ENCODE results near the gene FYCO1.

Gene FYCO1

DNA sequence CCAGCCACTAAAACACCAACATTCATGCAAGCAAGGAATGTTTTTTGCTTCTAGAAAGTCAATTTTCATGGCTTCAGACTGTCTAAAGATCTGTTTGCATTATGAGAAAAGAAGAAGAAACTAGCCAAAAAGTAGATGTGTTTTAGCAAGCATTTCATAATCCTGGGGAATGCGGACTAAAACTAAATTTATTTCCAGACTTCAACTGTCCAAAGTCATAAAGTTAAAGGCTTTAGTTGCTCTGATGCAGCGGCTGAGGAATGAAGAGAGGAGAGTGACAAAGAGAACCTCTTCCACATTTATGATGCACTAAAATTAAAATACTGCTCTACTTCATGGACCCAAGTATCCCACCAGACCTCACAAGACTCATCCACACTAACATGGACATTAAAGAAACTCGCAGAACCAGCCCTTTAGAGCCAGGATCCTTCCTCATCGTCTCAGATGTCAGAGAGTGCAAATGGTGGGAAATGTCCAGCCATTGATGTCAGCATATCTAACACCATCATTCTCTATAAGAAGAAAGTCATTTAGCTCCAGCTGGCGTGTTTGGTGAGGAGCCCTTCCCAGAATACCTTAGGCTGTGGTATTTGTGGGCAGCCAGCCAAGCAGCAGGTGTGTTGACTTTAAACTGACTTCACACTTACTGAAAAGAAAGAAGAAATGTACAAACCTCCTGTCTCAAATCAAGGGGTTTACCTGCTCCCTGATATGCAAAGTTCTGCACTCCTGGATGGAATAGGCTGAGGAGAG lies 17.4 kb downstream of the FYCO1 start:
- TF ChIP-seq CTBP1 (IDR thresholded peaks at IDR 0.05; ENCODE audit: borderline replicate concordance) (no peak), HDGF (IDR thresholded peaks at IDR 0.05; ENCODE audit: borderline replicate concordance) (no peak), ELF4 (IDR thresholded peaks at IDR 0.05) (no peak), FOXA1 (IDR thresholded peaks at IDR 0.05) (no peak), ARNT (IDR thresholded peaks at IDR 0.05) (no peak), ZNF384 (IDR thresholded peaks at IDR 0.05) (no peak), FOXM1 (IDR thresholded peaks at IDR 0.05; ENCODE audit: borderline replicate concordance) (no peak), FOXK2 (IDR thresholded peaks at IDR 0.05) (no peak), LEF1 (IDR thresholded peaks at IDR 0.05; ENCODE audit: borderline replicate concordance) (no peak), SP1 (IDR thresholded peaks at IDR 0.05) (no peak), BHLHE40 (IDR thresholded peaks at IDR 0.05; ENCODE audit: borderline replicate concordance) (no peak), NFRKB (IDR thresholded peaks at IDR 0.05) (no peak), L3MBTL2 (conservative IDR thresholded peaks at IDR 0.05) (no peak), TARDBP (IDR thresholded peaks at IDR 0.05) (no peak), SUZ12 (IDR thresholded peaks at IDR 0.05) (no peak)
- TF ChIP-seq, protein P1, sequence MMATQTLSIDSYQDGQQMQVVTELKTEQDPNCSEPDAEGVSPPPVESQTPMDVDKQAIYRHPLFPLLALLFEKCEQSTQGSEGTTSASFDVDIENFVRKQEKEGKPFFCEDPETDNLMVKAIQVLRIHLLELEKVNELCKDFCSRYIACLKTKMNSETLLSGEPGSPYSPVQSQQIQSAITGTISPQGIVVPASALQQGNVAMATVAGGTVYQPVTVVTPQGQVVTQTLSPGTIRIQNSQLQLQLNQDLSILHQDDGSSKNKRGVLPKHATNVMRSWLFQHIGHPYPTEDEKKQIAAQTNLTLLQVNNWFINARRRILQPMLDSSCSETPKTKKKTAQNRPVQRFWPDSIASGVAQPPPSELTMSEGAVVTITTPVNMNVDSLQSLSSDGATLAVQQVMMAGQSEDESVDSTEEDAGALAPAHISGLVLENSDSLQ (IDR thresholded peaks at IDR 0.05), result no peak
- DNase-seq (ENCODE audit: extremely low spot score), result no peak
- POLR2A ChIA-PET, result no interaction called here
- CTCF ChIA-PET, result no interaction called here

DNA sequence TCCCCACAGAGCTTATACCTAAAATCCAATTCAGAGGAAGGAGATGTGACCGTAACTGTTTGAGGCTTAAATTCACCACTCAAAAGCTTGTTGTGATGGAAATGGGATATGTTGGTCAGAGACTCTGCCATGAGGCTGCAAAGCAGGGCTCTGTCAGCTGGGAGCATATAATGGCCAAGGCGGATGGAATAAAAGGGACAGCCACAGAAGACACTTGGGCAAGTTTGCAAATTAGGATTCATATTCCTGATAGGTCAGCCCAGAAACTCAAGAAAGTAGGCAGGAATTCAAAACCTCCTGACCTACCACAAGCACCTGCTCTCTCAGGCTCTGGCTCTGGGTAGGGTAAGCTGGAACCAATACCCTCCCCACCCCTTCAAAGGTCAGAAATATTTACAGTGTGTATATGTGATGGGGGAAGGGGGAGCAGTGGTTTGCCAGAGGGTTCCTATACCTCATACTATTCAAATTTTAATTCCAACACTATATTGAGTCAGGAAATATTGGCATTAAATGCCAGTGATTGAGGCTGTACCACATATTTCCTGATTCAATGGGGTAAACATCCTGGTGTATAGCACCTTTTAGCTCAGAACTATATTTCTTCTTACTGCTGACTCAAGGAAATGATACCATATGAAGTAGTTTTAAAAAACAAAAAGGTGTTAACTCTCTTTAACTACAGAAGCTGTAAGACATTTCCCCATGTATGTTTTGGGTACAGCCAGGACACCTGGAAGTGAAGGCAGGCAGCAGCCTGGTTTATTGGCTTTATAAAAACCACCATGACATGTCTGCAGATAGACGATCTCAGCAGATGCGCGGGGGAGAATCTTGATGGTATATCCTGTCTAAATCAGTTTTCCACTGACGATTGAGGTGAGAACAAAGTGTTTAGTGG lies 19.2 kb downstream of the FYCO1 start:
- no peak for TF ChIP-seq LEF1 (IDR thresholded peaks at IDR 0.05; ENCODE audit: borderline replicate concordance)
- TF ChIP-seq ELF4 (IDR thresholded peaks at IDR 0.05), result no peak
- no peak for TF ChIP-seq L3MBTL2 (conservative IDR thresholded peaks at IDR 0.05)
- TF ChIP-seq FOXA1 (IDR thresholded peaks at IDR 0.05), result no peak
- no peak for TF ChIP-seq TARDBP (IDR thresholded peaks at IDR 0.05)
- no peak for TF ChIP-seq NFRKB (IDR thresholded peaks at IDR 0.05)
- TF ChIP-seq FOXK2 (IDR thresholded peaks at IDR 0.05), result no peak
- no peak for TF ChIP-seq SUZ12 (IDR thresholded peaks at IDR 0.05)
- TF ChIP-seq BHLHE40 (IDR thresholded peaks at IDR 0.05; ENCODE audit: borderline replicate concordance), result no peak
- no peak for TF ChIP-seq ARNT (IDR thresholded peaks at IDR 0.05)
- CTCF ChIA-PET, result no interaction called here

DNA sequence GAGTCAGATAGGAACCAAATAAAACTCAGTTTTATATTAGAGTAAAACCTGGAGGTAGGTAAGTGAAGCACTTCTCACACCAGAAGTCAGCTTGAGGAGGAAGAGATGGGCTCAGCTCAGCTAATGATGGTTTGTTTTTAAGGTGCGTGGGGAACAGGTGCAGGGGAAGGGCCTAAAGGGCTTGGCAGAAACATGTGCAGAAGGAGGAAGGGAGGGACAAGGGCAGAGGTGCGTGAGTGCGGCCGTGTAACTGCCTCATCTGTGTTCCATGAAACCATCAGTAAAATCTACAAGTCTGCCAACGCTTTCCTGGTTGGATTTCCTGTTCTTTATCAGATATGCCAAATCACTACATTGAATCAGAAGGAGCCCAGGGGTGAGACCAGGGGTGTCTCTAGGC lies 19.9 kb downstream of the FYCO1 start:
- POLR2A ChIA-PET, result no interaction called here

More for the DNA sequence above, 19.2 kb downstream of the FYCO1 start:
- POLR2A ChIA-PET, result no interaction called here
- DNase-seq (ENCODE audit: extremely low spot score), result no peak

DNA sequence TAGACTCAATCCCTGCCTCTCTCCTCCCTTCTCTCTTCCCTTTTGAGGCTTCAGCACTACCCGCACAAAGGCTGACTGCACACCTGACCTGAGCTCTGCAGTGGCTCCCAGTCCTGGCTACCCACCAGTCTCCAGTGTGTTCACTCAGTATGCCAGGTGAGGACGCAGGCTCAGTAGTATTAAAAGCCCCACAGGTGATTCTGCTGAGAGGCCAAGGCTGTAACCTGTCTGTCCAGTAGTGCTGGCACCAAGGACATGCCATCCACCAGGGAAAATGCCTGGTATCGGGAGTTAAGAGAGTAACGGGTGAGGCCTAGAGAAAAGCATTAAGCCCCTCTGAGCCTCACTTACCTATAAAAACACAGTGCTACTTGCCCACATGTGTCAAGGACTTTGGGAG lies 20.9 kb downstream of the FYCO1 start:
- CTCF ChIA-PET, result no interaction called here
- POLR2A ChIA-PET, result no interaction called here
- DNase-seq (ENCODE audit: extremely low spot score), result no peak
- TF ChIP-seq LEF1 (IDR thresholded peaks at IDR 0.05; ENCODE audit: borderline replicate concordance) (no peak), FOXM1 (IDR thresholded peaks at IDR 0.05; ENCODE audit: borderline replicate concordance) (no peak), CTBP1 (IDR thresholded peaks at IDR 0.05; ENCODE audit: borderline replicate concordance) (no peak), ZNF384 (IDR thresholded peaks at IDR 0.05) (no peak)
- TF ChIP-seq, protein P1 (IDR thresholded peaks at IDR 0.05), result no peak

More for the DNA sequence above, 19.9 kb downstream of the FYCO1 start:
- no peak for DNase-seq (ENCODE audit: extremely low spot score)
- CTCF ChIA-PET, result no interaction called here
- TF ChIP-seq ELF4 (IDR thresholded peaks at IDR 0.05) (no peak), SUZ12 (IDR thresholded peaks at IDR 0.05) (no peak), FOXK2 (IDR thresholded peaks at IDR 0.05) (no peak), ZNF384 (IDR thresholded peaks at IDR 0.05) (no peak)

DNA sequence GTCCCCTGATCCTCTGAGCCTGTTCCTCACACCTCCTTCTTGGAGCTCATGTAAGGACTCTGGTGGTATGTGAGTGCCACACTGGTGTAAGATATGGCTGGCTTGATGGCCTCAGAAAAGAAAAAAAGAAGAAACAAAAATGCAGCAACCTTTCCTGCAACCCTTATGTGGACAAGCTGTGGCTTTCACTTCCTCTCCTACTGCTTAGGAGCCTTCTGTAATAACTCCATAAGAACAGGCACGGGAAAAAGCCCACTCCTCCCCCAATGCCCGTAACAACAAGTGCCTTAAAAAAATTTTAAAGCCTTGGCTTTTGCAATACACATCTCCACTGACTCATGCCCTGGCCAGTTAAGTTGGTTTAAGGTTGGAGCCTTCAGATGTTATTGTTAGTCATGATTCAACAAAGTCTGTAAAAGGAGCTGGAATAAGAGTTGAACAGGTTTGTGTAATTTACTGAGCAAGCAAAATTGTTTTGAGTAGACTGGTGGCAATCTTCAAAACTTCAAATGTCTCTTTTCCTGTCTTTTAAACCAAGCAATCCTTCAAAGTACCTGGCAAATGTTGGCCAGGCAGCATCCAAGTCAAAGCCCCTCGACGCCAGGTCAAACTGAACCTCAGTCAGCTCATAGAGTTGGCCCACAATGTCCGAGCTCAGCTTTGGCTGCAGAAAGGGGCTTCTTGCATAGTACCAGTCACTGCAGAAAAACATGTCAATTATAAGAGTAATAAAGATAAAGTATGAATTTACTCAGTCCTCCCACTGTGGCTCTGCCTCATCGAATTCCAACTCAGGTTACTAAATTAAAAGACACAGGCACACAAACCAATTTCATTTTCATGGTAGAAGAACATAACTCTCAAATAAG lies 22.9 kb downstream of the FYCO1 start:
- no peak for DNase-seq (ENCODE audit: extremely low spot score)
- ChIA-PET POLR2A (interaction anchor here (0.6 kb wide), 1 partner anchor 22 kb away, joined by 3 read pairs; no protein-coding TSS in a partner anchor), CTCF (interaction anchor here (0.5 kb wide), 1 partner anchor 918 kb away, joined by 3 read pairs; no protein-coding TSS in a partner anchor)
- TF ChIP-seq FOXA1 (IDR thresholded peaks at IDR 0.05) (no peak), TARDBP (IDR thresholded peaks at IDR 0.05) (no peak), ARNT (IDR thresholded peaks at IDR 0.05) (no peak), ELF4 (IDR thresholded peaks at IDR 0.05) (no peak), NFRKB (IDR thresholded peaks at IDR 0.05) (no peak), BHLHE40 (IDR thresholded peaks at IDR 0.05; ENCODE audit: borderline replicate concordance) (no peak), L3MBTL2 (conservative IDR thresholded peaks at IDR 0.05) (no peak), SP1 (IDR thresholded peaks at IDR 0.05) (no peak), SUZ12 (IDR thresholded peaks at IDR 0.05) (no peak), FOXM1 (IDR thresholded peaks at IDR 0.05; ENCODE audit: borderline replicate concordance) (no peak), FOXK2 (IDR thresholded peaks at IDR 0.05) (no peak), CTBP1 (IDR thresholded peaks at IDR 0.05; ENCODE audit: borderline replicate concordance) (no peak), HDGF (IDR thresholded peaks at IDR 0.05; ENCODE audit: borderline replicate concordance) (no peak), LEF1 (IDR thresholded peaks at IDR 0.05; ENCODE audit: borderline replicate concordance) (no peak)
- TF ChIP-seq, protein P1 (IDR thresholded peaks at IDR 0.05), result no peak
